Stimulated activated CD8-positive, alpha-beta memory T cell treated with anti-CD3 and anti-CD28 coated beads, Interleukin-7, amount 100 ng/mL, for 24 hours (primary cell): ENCODE measurements around the gene TBC1D5.

ENCODE experiments used
- DNase-seq: peaks from one replicate; pipeline ENCODE4 v3.0.0-alpha.2; 2020; ENCODE audit warnings: low read depth

Gene TBC1D5

GRCh38 chr3:17479681-17480405, 262.6 kb downstream of the TBC1D5 start:
- no peak for DNase-seq

- no peak for DNase-seq
Observed at GRCh38 chr3:17478673-17479072, 263.8 kb downstream of the TBC1D5 start.

- no peak for DNase-seq
Observed at GRCh38 chr3:17473761-17474160, 268.7 kb downstream of the TBC1D5 start.

DNA sequence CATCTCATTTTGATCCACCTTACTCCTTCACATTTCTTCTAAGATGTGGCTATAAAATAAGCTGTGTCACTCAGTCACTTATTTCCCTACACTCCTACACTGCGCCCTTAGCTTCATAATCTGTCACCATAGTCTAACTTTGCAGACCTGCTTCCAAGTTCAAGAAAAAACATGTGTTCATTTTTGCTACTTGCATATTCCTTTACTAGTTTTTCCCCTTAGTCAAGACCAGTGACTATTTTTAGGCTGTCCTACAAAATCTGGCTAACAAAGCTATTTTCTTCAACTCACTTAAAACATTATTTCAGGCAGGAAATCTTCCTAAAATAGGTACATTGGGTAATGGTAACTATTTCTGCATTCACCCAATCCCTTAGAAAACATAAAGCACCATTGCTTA, 272.5 kb downstream of the TBC1D5 start:
- no peak for DNase-seq

- DNase-seq = no peak
Observed at GRCh38 chr3:17469520-17469919, 272.9 kb downstream of the TBC1D5 start.

- DNase-seq = no peak
Observed at GRCh38 chr3:17466028-17466427, 276.4 kb downstream of the TBC1D5 start.

DNA sequence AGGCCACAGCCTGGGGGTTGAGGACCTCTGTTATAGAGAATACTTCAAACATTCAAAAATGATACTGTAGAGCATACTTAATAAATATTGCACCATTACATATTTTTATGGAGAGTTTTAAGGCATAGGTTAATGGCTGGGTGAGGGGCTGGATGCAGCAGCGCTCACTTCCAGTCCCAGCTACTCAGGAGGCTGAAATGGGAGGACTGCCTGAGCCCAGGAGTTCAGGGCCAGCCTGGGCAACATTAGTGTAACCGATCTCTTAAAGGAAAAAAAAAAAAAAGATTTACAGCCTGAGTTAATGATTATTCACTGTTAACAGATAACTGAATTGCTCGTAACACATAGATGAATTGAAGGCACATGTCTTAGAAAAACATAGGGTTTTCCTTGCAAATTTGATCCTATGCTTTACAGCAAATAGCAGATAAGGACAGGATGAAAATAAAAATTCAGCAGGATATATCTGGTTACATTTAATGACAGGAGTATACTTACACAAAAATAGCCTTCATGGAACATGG, 282.9 kb downstream of the TBC1D5 start:
- DNase-seq = no peak

DNA sequence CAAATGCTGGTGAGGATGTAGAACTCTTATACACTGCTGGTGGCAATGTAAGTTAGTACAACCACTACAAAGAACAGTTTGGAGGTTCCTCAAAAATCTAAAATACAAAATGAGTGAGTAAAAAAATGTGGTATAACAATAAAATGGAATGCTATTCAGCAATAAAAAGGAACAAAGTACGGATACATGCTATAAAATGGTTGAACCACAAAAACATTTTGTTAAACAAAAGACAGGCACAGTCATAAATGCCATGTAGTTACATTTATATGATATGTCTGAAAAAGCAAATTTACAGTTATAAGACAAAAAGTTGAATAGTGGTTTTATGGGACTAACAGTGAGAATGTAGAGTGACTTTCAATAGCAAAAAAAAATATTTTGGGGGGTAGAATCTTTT, 285.8 kb downstream of the TBC1D5 start:
- no peak for DNase-seq

GRCh38 chr3:17456046-17456445, 286.4 kb downstream of the TBC1D5 start:
- DNase-seq = no peak

DNA sequence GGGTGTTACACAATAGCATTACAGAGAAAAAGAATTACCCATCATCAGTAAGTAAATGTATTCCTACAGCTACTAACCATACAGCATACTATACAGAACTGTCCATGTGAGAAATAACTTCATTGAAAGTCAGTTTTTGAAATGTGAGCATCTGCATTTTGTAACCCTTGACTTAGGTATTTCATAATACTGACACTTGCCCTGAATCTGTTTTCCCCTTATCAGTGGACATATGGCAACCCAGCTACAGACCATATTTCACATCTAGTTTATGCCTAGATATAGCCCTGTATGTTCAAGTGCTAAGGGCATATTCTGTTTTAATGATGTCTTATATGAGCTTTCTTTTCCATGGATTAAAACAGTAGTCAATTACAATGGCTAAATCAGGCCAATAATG, 297.6 kb downstream of the TBC1D5 start:
- DNase-seq = no peak

DNA sequence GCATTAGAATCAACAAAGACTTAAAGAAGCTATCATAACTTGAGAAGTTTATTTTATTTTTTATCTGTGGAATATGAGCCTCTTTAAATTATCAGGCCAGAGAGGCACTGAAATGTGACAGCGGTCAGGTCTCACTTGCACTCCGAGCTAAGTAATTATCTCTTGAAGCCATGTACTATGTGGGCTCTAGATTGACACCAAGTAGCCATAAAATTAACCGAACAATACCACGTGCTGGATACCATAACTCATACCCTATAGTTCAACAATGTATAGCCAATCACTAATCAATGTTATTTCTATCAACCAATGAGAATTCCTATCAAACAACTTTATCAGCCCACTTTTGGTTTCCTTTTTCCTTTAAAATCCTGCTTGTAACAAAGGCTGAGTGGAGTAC, 299.3 kb downstream of the TBC1D5 start:
- no peak for DNase-seq

DNA sequence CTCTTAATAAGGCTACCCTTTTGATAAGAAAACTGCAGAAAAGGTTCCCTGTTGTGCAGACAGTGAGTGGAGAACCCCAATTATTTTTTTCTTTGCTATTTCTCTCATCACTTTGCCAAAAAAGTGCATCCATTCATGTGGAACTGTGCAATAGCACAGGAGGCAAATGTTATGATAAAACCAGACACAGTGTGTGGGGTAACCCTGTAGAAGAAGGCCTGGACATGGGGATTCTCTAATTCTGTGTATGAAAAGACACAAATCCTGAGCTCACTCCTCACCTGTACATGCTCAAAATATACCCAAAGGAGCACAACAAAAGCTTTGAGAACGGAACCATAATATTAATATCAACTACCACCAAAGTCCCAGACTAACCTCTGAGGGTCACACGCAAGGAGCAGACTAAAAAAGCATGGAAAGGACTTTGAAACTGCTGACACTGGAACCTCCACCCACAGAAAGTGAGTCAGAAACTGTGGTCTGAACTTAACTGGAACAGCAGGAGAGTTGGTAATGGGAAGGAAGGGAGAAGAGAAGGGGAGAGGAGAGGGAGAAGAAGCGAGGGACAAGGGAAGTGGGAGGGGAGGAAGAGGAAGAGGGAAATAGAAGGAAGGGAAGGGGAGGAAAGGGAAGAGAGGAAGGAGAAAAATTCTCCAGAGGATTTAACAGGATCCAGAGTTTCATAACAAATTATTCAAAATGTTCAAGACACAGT, 299.9 kb downstream of the TBC1D5 start:
- DNase-seq = no peak

- no peak for DNase-seq
Observed at GRCh38 chr3:17433876-17434275, 308.6 kb downstream of the TBC1D5 start.

DNA sequence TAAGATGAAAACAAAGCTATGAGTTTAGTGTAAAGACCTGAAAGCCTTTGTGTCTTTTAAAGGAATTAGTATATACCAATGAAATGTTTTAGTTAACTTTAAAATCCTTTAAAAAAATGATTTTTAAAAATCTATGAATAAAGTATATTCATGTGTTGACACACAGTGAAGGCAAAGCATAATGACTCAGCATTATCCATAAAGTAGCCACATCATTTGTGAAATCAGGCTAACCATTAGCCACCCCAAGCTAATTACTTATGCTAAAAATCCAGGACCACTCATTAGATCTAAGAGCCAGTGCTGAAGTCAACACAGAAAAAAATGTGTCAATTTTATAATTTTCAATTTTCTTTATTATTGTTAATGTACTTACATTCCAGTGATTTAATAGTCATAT, 310.2 kb downstream of the TBC1D5 start:
- no peak for DNase-seq

DNA sequence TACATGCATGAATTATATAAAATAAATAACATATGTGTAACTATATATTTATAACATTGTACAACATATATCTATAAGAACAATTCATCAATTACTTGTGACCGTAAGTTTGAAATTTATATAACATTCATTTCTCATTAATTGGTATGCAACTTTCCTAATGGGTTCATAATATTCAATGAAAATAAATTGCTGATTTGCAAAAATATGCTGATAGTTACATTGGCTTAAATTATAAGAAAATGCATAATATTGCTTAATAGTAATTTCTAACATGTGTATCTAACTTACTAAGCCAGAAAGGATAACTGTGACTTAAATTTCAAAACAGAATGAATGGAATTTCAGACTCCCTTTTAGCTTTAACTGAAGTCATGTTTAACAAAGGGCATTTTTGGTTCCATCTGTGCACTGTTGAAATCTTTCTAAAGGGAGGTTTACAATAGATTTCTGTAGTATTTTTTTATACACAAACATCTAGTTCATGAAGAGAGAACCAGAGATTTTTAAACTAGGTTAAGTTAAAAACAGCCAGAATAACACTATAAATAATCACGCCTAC, 310.9 kb downstream of the TBC1D5 start:
- no peak for DNase-seq

DNA sequence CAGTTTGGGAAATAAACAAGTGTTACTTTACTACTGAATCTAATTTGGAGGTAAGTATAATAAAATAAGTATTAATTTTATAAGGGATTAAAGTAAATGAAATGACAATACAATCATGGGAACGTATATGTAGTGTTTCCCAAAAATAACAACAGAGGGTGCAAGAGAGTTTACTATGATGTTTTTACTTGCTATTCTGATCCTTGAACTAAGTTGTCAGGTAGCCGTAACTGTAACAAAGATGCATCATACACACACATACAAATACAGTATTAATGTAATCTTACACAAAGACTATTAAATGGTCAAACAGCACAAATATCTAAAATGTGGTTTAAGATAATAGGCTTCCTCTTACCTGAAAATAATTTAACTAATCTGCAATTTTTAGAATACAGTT, 311.4 kb downstream of the TBC1D5 start:
- no peak for DNase-seq

- no peak for DNase-seq
Observed at GRCh38 chr3:17430582-17430981, 311.8 kb downstream of the TBC1D5 start.

- DNase-seq = no peak
Observed at GRCh38 chr3:17423786-17424536, 318.5 kb downstream of the TBC1D5 start.

- no peak for DNase-seq
Observed at GRCh38 chr3:17422636-17423035, 319.8 kb downstream of the TBC1D5 start.

DNA sequence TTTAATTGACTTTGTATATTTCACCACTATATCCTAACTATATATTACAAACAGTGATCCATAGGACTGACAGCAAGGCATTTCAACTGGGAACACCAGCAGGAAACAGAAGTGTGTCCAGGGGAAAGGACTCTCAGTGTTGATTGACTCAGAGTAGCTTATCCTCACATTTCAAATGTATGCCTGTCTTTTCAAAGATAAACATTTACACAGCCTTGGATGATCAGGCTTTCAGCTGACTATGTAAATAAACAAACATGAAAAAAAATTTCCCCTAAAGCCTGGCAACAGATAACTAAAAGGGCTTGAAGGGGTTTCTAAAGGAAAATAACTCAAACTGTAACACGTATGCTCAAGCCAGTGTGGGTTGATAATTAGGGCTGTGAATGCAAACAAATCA, 321.8 kb downstream of the TBC1D5 start:
- no peak for DNase-seq

GRCh38 chr3:17412950-17413530, 329.4 kb downstream of the TBC1D5 start:
- DNase-seq = no peak
